Measurements from ENCODE around the gene ROBO4. TPM values are rescaled to one million over a fixed set of nuclear protein-coding genes. Genes with fewer than 3 reads are reported as not detected.

The ROBO4 gene
- total RNA-seq, 1 donor from 2014 or later: not detected

DNA sequence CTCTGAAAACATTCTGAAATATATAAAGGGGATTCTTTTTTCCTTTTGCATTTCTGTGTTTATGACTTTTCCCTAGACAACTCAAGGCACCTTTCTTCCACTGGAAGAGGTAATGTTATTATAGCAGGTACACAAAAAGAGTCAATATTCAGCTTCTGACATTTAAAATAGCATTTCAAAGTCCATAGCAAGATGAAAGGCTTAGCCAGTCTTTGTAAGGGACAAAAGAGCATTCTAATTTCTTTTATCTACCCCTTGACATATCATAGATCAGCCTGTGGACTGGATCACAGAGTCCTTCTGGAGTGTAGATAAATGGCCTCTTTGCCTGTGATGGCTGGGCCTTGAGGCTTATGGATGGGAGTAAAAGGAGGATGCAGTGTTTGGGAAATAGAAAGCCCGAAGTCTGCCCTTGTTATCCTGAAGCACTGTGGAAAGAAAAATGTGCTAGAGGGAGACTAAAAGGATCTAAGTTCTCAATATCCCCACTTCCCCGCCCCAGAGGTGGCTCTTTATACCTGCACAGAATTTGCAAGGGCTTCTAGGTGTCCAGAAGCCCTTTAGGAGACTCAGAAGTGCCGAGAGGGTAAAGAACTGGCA is 39.8 kb upstream of the ROBO4 start:
- peaks cover 21% of the 10 kb centered on the region for H3K27me3 Mint-ChIP-seq
- H3K27ac Mint-ChIP-seq: no peak overlapping the region
- H3K4me3 Mint-ChIP-seq: no peak overlapping the region
- H3K36me3 Mint-ChIP-seq (ENCODE audit: low read depth): no peaks in the 10 kb centered on the region
- ChIA-PET CTCF (no interaction called here), POLR2A (no interaction called here)
- H3K4me1 Mint-ChIP-seq: no peaks in the 10 kb centered on the region
- DNase-seq (no peak), ATAC-seq (ENCODE audit: low read depth) (no peak)
- intact Hi-C loops (cut with micrococcal nuclease): no loop called here
- TF ChIP-seq, protein P1, sequence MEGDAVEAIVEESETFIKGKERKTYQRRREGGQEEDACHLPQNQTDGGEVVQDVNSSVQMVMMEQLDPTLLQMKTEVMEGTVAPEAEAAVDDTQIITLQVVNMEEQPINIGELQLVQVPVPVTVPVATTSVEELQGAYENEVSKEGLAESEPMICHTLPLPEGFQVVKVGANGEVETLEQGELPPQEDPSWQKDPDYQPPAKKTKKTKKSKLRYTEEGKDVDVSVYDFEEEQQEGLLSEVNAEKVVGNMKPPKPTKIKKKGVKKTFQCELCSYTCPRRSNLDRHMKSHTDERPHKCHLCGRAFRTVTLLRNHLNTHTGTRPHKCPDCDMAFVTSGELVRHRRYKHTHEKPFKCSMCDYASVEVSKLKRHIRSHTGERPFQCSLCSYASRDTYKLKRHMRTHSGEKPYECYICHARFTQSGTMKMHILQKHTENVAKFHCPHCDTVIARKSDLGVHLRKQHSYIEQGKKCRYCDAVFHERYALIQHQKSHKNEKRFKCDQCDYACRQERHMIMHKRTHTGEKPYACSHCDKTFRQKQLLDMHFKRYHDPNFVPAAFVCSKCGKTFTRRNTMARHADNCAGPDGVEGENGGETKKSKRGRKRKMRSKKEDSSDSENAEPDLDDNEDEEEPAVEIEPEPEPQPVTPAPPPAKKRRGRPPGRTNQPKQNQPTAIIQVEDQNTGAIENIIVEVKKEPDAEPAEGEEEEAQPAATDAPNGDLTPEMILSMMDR (IDR thresholded peaks at IDR 0.05): no peak
- no peaks in the 10 kb centered on the region for H3K9me3 Mint-ChIP-seq

DNA sequence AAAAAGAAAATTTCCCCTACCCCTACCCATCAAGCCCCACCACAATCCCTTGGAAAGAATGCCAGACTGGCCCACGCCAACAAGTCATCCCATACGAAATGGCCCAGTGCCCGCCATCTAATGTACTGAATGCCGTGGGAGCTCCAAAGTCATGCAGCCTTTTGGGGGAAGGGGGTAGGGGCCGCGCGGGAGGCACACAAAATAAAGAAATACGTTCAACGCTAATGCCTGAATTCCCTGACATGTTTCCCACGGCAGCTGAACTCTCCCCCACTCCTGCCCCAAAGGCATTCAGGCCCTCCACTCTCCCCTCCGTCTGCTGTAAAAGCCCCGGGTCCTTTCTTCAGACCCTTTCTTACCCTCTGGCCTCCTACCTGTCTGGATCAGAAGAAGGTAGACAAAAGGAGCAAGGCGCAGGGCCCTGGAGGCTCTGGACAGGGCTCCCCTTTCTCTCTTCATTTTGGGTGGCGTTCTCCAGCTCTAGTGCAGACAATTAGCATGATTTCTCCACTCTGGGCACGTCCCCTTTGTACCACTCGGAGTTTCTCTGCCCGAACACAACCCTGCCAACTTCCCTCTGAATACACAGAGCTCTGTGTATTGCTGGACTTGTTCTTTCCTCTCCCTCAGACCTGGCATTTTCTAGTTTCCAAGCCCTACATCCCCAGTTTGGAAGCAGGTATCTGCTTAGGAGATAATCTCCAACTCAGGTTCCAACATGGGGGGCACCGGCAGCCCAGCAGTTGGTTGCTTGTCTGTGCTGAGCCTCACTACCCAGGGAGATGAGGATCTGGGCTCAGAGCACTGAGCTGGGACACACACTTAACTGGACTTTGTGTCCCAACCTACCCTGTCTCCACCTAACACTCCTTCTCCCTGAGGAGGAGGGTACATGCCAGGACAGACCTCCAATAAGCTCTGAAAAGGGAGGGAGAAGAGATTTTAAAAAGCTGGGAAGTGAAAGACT is 38.2 kb upstream of the ROBO4 start, which contains the start of gene HEPACAM:
Gene HEPACAM (minus strand): TSS at position 500 of the 967 bp plus-strand sequence. CDS start 41 bp downstream, at position 459.
- H3K27me3 Mint-ChIP-seq: peaks cover 15% of the 10 kb centered on the region
- TF ChIP-seq, protein P1 (IDR thresholded peaks at IDR 0.05): no peak
- H3K4me1 Mint-ChIP-seq: no peaks in the 10 kb centered on the region
- no peak within 1 kb of the TSS for H3K27ac Mint-ChIP-seq
- no peak for DNase-seq
- ChIA-PET CTCF (no interaction called here), POLR2A (no interaction called here)
- no peak within 1 kb of the TSS for H3K4me3 Mint-ChIP-seq
- H3K9me3 Mint-ChIP-seq: no peaks in the 10 kb centered on the region
- intact Hi-C loops (cut with micrococcal nuclease): no loop called here
- H3K36me3 Mint-ChIP-seq (ENCODE audit: low read depth): no peaks in the 10 kb centered on the region
- ATAC-seq (ENCODE audit: low read depth): no peak

DNA sequence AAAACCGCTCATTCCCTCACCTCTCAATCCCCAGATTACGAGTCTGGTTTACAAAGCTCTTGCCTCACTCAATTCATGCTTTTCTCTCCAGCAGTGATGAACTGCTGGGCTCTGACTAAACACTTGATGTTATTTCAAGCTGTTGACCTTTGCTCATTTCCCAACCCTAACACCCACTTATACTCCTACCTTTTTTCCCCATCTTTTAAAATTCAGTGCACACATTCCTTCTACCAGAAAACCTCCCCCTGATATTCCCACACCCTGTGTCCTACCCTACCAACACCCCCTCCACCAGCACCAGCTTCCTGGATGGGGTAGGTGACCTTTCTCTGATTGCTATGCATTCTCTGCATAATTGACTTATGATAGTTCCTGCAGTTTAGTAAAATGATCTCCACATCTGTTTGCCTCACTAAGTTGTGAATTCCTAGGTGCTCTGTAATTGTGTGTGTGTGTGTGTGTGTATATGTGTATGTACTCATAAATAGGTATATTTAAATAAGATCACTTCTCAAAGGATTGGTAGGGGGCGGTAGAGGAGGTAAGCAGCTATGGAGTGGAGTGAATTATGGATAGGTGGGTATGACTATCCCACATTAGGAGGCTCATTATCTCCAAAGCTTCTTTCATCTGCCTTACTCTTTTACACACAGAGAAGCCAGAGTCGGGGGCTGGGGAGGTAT is 37.3 kb upstream of the ROBO4 start:
- no peaks in the 10 kb centered on the region for H3K36me3 Mint-ChIP-seq (ENCODE audit: low read depth)
- no peak overlapping the region for H3K4me3 Mint-ChIP-seq
- no peak for DNase-seq
- peaks cover 12% of the 10 kb centered on the region for H3K27me3 Mint-ChIP-seq
- no peak overlapping the region for H3K27ac Mint-ChIP-seq
- peaks cover 3% of the 10 kb centered on the region for H3K4me1 Mint-ChIP-seq
- no peak for ATAC-seq (ENCODE audit: low read depth)
- TF ChIP-seq, protein P1 (IDR thresholded peaks at IDR 0.05): no peak
- intact Hi-C loops (cut with micrococcal nuclease): no loop called here
- ChIA-PET CTCF (no interaction called here), POLR2A (no interaction called here)
- H3K9me3 Mint-ChIP-seq: no peaks in the 10 kb centered on the region

DNA sequence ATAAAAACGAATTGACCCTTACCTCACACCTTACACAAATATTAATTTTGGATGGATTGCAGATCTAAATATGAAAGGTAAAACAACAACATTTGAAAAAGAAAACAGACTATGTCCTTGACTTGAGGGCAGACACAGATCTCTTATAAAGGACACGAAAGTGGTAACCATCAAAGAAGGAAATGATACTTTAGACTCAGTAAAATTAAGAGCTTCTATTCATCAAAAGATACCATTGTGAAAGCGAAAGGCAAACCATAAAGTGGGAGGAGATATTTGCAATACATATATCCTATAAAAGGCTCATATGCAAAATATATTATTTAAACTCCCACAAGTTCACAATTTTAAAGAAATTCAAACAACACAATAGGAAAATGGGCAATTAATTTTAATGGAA is 33.1 kb upstream of the ROBO4 start:
- H3K9me3 Mint-ChIP-seq: no peaks in the 10 kb centered on the region
- no peak overlapping the region for H3K27ac Mint-ChIP-seq
- no peaks in the 10 kb centered on the region for H3K36me3 Mint-ChIP-seq (ENCODE audit: low read depth)
- ATAC-seq (ENCODE audit: low read depth): no peak
- no peak overlapping the region for H3K4me3 Mint-ChIP-seq
- ChIA-PET CTCF (no interaction called here), POLR2A (no interaction called here)
- peaks cover 4% of the 10 kb centered on the region for H3K27me3 Mint-ChIP-seq
- intact Hi-C loops (cut with micrococcal nuclease): no loop called here
- TF ChIP-seq, protein P1 (IDR thresholded peaks at IDR 0.05): no peak
- DNase-seq: no peak
- peaks cover 3% of the 10 kb centered on the region for H3K4me1 Mint-ChIP-seq

All from activated B cell treated with CpG ODN at 0.5 μM for 24 hours (primary cell).